HG02763 (cell line): ENCODE measurements around the gene PTGIS.

Experiments
- ATAC-seq: cut with Tn5 transposase; IDR thresholded peaks from one replicate; pipeline ENCODE4 v1.9.1; 2021; ENCODE audit warnings: mild to moderate bottlenecking, moderate library complexity; ENCODE audit not compliant: unreplicated experiment

Gene PTGIS

GRCh38 chr20:49560646-49561045 lies 7.3 kb downstream of the PTGIS start:
- no peak for ATAC-seq

- ATAC-seq, result no peak
These were observed 7.8 kb downstream of the PTGIS start for GRCh38 chr20:49560186-49560585.

- ATAC-seq, result no peak
These were observed 8.4 kb downstream of the PTGIS start for GRCh38 chr20:49559411-49560081.

GRCh38 chr20:49558826-49559225 lies 9.1 kb downstream of the PTGIS start:
- no peak for ATAC-seq

- ATAC-seq, result no peak
These were observed 10.5 kb downstream of the PTGIS start for GRCh38 chr20:49557449-49557848.

GRCh38 chr20:49556621-49557020 lies 11.3 kb downstream of the PTGIS start:
- ATAC-seq, result no peak

GRCh38 chr20:49549801-49550551 lies 18.0 kb downstream of the PTGIS start:
- ATAC-seq, result no peak

- no peak for ATAC-seq
These were observed 19.5 kb downstream of the PTGIS start for GRCh38 chr20:49548371-49548947.

- ATAC-seq, result no peak
These were observed 22.4 kb downstream of the PTGIS start for GRCh38 chr20:49545572-49545971.

GRCh38 chr20:49544535-49544934 lies 23.4 kb downstream of the PTGIS start:
- no peak for ATAC-seq

- ATAC-seq, result no peak
These were observed 24.0 kb downstream of the PTGIS start for GRCh38 chr20:49543858-49544437.

- no peak for ATAC-seq
These were observed 24.7 kb downstream of the PTGIS start for GRCh38 chr20:49543071-49543857.

GRCh38 chr20:49542514-49542991 lies 25.4 kb downstream of the PTGIS start:
- ATAC-seq, result no peak

- ATAC-seq, result no peak
These were observed 26.0 kb downstream of the PTGIS start for GRCh38 chr20:49541733-49542513.

- no peak for ATAC-seq
These were observed 27.1 kb downstream of the PTGIS start for GRCh38 chr20:49540687-49541435.

- no peak for ATAC-seq
These were observed 27.7 kb downstream of the PTGIS start for GRCh38 chr20:49540232-49540620.

GRCh38 chr20:49539481-49540231 lies 28.3 kb downstream of the PTGIS start:
- ATAC-seq, result no peak

GRCh38 chr20:49538950-49539349 lies 29.0 kb downstream of the PTGIS start:
- no peak for ATAC-seq

GRCh38 chr20:49534255-49534712 lies 33.7 kb downstream of the PTGIS start:
- no peak for ATAC-seq
